ENCODE measurements around the gene PALM2AKAP2. TPM values are rescaled to one million over a fixed set of nuclear protein-coding genes. Genes with fewer than 3 reads are reported as not detected.

PALM2AKAP2 gene
- total RNA-seq, 6 donors from 2014 or later = 5.2 to 27.2 (median 8.8) TPM

DNA sequence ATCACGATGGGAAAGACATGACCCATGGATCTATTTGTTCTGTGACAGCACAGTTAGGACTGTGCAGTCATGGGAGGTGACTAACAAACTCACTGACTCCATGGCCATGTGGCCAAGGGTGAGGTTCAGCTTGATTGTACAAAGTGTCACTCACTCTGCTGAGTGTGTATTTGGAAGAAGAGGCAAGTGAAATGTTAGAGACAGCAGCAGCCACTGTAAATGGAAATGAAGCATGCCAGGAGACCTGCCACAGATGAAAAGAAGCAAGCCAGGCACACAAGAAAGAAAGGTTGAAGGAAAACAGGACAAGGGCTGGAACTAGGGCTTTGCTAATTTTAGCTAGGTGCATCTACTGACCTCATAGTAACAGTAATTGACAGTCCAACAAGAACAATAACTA is 42.7 kb upstream of the PALM2AKAP2 start:
- no peak for DNase-seq
- ATAC-seq (ENCODE audit: low FRiP score in 2 of 2) = no peak
- TF ChIP-seq EP300 (IDR thresholded peaks at IDR 0.05) = no peak
- TF ChIP-seq CTCF (IDR thresholded peaks at IDR 0.05) = no peak
- no peak for TF ChIP-seq POLR2AphosphoS5 (IDR thresholded peaks at IDR 0.05)
- TF ChIP-seq POLR2A (IDR thresholded peaks at IDR 0.05) = no peak
- 87 to 92% methylated on average over 1 of the region's 1 CpG for WGBS, 2 donors
- Histone ChIP-seq H3K27ac (no peak overlapping the region), H3K4me3 (no peak overlapping the region), H3K9me3 (no peaks in the 10 kb centered on the region), H3K27me3 (no peaks in the 10 kb centered on the region), H3K4me1 (peaks cover 0 to 7% (median 1%) of the 10 kb centered on the region in 4 donors), H3K36me3 (no peaks in the 10 kb centered on the region)

GRCh38 chr9:109739760-109740159 is 40.2 kb upstream of the PALM2AKAP2 start:
- H3K4me3 ChIP-seq = no peak overlapping the region
- H3K9me3 ChIP-seq = no peaks in the 10 kb centered on the region
- ATAC-seq (ENCODE audit: low FRiP score in 2 of 2) = no peak
- no peaks in the 10 kb centered on the region for H3K27me3 ChIP-seq
- no peak overlapping the region for H3K27ac ChIP-seq
- no peak for TF ChIP-seq CTCF (IDR thresholded peaks at IDR 0.05)
- TF ChIP-seq EP300 (IDR thresholded peaks at IDR 0.05) = no peak
- no peak for TF ChIP-seq POLR2A (IDR thresholded peaks at IDR 0.05)
- TF ChIP-seq POLR2AphosphoS5 (IDR thresholded peaks at IDR 0.05) = no peak
- 57 to 62% methylated on average over 3 of the region's 3 CpGs for WGBS, 2 donors
- no peaks in the 10 kb centered on the region for H3K36me3 ChIP-seq
- DNase-seq = no peak
- no peaks in the 10 kb centered on the region for H3K4me1 ChIP-seq

DNA sequence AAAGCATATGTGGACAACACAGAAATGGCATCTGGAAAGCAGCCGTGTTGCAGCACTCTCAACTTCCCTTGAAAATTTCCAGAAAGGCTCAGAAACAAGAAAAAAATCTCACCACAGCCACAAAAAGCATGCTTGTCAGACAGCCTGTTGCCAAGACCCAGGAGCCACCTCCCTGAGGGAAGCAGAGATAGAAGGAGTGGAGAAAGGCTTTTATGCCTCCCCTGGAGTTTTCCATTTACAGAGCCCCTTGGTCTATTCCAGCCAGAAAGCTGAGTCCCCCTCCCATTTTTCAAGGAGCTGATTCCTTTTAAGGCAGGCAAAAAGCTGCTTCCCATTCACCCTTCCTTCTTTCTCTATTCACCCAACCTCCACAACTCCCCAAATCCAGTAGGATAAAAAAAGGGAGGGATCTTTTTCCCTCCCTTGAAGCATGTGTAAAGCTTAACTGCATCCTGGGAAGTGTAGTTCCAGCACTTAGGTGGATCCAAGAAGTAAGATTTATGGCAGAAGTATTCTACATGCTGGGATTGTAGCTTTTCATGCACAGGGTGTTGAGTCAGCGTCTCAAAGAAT is 37.1 kb upstream of the PALM2AKAP2 start:
- no peaks in the 10 kb centered on the region for H3K9me3 ChIP-seq
- H3K36me3 ChIP-seq = no peaks in the 10 kb centered on the region
- DNase-seq = no peak
- whole genome bisulfite sequencing, 2 donors = 62 to 66% methylated on average over 2 of the region's 2 CpGs
- H3K4me1 ChIP-seq = peaks cover 0 to 8% (median 5%) of the 10 kb centered on the region in 4 donors
- no peaks in the 10 kb centered on the region for H3K27me3 ChIP-seq
- H3K4me3 ChIP-seq = no peak overlapping the region
- H3K27ac ChIP-seq = no peak overlapping the region
- ATAC-seq (ENCODE audit: low FRiP score in 2 of 2) = no peak
- TF ChIP-seq POLR2A (IDR thresholded peaks at IDR 0.05) (no peak), EP300 (IDR thresholded peaks at IDR 0.05) (no peak), CTCF (IDR thresholded peaks at IDR 0.05) (no peak), POLR2AphosphoS5 (IDR thresholded peaks at IDR 0.05) (no peak)

GRCh38 chr9:109743696-109744095 is 36.3 kb upstream of the PALM2AKAP2 start:
- TF ChIP-seq CTCF (IDR thresholded peaks at IDR 0.05) (no peak), POLR2AphosphoS5 (IDR thresholded peaks at IDR 0.05) (no peak), EP300 (IDR thresholded peaks at IDR 0.05) (no peak), POLR2A (IDR thresholded peaks at IDR 0.05) (no peak)
- WGBS, 2 donors = 55 to 57% methylated on average over 2 of the region's 2 CpGs
- H3K4me1 ChIP-seq = peaks cover 0 to 8% (median 5%) of the 10 kb centered on the region in 4 donors
- H3K27ac ChIP-seq = no peak overlapping the region
- H3K36me3 ChIP-seq = no peaks in the 10 kb centered on the region
- no peak overlapping the region for H3K4me3 ChIP-seq
- DNase-seq (no peak), ATAC-seq (ENCODE audit: low FRiP score in 2 of 2) (no peak)
- H3K27me3 ChIP-seq = no peaks in the 10 kb centered on the region
- H3K9me3 ChIP-seq = no peaks in the 10 kb centered on the region

Measured in upper lobe of left lung (tissue), 6 donors.